ENCODE data around the gene DBNDD1.

DBNDD1 gene

DNA sequence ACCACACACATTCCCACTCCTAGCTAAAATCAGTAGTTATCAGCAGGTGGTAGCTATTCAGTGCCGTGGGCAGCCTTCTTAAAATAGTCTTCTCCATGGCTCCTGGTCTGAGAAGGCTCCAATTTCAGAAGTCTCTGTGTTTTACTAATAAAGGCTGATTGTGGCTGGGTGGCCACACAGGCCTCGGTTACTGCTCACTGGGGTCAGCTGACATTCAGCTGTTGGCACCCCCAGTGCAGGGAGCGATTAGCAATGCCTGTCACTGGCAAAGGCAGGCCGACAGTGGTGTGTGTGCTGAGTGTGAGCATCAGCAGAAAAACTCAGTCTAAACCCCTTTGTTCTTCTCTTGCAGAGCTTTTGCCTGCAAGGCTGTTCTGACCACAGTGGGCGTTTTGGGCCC, 16.6 kb upstream of the DBNDD1 start:
- no peak for DNase-seq (ENCODE audit: low read depth in 2 of 2)

- no peak for DNase-seq (ENCODE audit: low read depth in 2 of 2)
Observed at GRCh38 chr16:90034504-90034903, 15.2 kb upstream of the DBNDD1 start.

DNA sequence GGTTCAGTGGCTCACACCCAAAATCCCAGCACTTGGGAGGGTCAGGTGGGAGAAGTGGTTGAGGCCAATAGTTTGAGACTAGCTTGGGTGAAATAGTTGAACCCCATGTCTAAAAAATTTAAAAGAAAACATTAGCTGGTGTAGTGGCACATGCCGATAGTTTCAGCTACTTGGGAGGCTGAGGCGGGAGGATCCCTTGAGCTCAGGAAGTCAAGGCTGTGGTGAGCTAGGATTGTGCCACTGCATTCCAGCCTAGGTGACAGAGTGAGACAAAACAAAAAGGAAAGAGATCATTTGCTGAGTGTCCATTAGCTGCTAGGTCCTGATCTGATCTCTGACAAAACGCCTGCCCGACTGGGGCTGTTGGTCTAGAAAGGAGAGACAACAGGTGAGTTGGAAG, 14.1 kb upstream of the DBNDD1 start:
- DNase-seq (ENCODE audit: low read depth in 2 of 2) = no peak

DNA sequence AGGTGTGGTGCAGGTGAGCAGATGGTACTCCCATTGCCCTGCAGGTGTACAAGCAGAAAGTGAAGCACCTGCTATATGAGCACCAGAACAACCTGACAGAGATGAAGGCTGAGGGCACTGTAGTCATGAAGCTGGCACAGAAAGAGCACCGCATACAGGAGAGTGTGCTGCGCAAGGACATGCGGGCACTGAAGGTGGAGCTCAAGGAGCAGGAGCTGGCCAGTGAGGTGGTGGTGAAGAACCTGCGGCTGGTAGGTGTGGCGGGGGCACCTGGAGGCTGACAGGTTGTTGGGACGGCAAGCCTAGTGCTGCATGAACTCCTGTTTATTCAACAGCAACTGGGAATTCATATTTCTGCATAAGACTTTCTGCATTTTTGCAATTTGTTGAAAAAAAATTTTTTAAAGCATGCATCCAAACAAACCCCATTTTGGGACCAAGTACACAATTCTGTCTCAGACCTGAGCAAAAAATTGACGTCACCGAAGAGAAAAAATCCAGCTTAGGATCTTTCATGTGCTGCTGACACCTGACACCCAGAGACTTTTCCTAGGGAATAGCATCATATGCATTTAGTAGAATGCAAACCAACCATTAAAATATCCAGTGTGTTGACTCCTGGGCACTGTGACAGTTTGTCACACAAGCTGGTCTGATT, 13.5 kb upstream of the DBNDD1 start:
- DNase-seq (ENCODE audit: low read depth in 2 of 2) = no peak

DNA sequence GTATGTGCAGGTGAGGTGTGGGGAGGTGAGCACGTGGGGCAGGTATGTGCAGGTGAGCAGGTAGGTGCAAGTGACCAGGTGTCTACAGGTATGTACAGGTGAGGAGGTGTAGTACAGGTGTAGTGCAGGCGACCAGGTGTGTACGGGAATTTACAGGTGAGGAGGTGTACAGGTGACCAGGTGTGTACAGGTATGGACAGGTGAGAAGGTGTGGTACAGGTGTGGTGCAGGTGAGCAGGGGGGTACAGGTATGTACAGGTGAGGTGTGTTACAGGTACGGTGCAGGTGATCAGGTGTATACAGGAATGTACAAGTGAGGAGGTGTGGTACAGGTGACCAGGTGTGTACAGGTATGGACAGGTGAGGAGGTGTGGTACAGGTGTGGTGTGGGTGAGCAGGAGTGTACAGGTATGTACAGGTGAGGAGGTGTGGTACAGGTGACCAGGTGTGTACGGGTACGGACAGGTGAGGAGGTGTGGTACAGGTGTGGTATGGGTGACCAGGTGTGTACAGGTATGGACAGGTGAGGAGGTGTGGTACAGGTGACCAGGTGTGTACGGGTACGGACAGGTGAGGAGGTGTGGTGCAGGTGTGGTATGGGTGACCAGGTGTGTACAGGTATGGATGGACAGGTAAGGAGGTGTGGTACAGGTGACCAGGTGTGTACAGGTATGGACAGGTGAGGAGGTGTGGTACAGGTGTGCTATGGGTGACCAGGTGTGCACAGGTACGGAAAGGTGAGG, 12.8 kb upstream of the DBNDD1 start:
- no peak for DNase-seq (ENCODE audit: low read depth in 2 of 2)

DNA sequence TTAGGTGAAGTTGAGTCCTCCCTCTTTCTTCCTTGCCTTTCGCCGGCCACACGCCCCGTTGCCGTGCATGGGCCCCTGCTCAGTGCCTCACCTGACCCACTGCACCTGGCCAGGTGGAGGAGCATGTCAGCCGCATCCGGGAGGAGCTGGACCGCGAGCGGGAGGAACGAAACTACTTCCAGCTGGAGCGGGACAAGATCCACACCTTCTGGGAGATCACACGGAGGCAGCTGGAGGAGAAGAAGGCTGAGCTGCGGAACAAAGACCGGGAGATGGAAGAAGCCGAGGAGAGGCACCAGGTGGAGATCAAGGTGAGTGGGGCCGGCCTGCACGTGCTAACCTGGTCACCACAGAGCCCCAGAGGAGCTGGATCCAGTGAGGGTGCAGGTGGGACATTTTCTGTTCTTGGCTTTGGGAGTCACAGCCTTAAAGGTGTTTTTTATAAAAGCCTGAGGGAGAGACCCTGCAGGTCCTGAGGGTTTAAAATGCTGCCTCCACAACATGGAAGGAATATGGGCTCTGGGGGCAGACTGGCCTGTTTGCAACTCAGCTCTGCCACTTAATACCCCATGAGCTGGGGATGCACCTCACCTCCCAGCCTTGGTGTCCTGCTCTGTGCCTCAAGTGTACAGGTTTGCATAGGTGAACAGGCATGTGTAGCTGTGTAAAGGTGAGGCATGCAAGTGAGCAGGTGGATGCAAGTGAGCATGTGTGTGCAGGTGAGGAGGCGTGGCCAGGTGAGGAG, 12.1 kb upstream of the DBNDD1 start:
- no peak for DNase-seq (ENCODE audit: low read depth in 2 of 2)

GRCh38 chr16:90028985-90029384, 9.7 kb upstream of the DBNDD1 start:
- no peak for DNase-seq (ENCODE audit: low read depth in 2 of 2)

GRCh38 chr16:90027611-90028010, 8.4 kb upstream of the DBNDD1 start:
- no peak for DNase-seq (ENCODE audit: low read depth in 2 of 2)

DNA sequence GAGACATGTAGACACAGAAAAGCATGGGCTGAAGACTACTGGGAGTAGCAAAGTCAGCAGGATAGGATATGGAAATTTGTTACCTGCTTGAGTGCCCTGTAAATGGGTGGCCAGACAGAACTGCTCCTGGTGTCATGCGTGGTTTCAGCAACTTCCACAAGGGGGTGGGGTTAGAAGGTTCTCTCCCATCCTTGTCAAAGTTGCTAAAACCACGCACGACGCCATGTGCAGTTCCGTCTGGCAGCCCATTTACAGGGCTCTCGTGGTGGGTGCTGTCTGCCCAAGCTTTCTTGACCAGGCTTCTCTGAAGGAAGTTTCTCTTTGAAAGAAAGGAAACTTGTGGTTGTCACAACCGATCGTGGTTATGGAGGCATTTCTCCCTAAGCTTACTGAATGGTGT, 6.9 kb upstream of the DBNDD1 start:
- no peak for DNase-seq (ENCODE audit: low read depth in 2 of 2)

- DNase-seq (ENCODE audit: low read depth in 2 of 2) = no peak
Observed at GRCh38 chr16:90023078-90023447, 3.8 kb upstream of the DBNDD1 start.

DNA sequence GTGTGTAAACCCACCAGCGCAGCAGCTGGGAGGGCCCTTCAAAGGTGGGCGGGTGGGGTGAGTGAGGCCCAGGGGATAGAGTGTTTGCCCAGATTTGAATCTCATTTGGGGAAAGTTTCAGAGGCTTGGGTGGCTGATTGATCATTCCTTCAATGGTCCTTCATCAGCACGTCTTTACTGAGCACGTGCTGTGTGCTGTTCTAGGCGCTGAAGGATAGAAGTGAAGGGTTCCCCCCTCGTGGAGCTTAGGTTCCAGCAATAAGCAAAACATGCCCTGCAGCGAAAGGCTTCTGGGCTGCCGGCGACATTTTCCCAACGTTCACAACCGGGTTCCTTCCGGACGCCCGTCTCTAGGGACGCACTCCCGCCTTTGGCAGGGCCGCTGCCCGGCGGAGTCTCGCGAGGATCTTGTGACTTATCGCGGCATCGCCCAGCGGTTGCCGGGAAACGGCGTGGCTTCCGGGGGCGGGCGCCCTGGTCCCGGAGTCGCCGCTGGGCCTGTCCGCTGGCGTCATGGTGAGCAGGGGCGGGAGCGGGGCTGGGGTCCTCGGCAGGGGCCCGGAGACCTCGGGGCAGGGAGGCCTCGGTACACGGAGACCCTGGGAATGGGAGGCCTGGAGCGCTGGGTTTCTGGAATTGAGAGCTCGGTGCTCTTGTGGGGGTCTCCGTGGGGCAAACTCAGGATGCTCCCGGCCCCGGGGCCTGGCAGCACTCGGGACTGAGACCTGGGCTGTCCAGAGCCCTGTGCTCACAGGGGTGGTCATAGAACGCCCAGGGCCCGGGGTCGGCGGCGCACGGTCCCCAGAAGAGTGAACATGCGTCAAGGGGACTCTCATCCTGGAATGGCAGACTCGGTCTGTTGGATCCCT, 3.2 kb upstream of the DBNDD1 start:
- DNase-seq (ENCODE audit: low read depth in 2 of 2) = peak; percentile 64 to 84

GRCh38 chr16:90020838-90021382, 1.7 kb upstream of the DBNDD1 start:
- DNase-seq (ENCODE audit: low read depth in 2 of 2) = no peak

DNA sequence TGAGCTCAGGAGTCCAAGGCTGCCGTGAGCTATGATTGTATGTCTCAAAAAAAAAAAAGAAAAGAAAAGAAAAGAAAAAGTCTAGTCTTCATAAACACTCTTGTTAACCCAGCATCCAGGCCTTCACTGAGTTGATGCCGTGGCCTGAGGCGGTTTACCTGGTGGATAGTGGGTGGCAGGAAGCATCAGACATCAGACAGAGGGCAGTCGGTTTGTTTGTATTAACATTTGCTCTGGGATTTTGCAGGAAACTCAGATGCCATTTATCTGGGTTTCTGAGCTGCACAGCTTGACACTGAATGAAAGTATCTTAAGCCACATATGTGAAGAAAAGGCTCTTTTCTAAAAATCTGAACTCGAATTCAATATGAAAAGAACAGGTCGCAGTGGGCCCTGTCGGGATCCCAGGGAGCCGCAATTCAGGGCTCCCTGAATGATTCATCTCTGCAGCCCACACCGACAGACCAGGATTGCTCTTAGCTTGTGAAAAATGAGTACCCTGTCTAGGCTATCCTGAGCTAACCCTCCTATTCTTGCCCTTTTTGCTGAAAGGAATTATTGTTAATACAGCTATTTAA, 1.1 kb upstream of the DBNDD1 start:
- no peak for DNase-seq (ENCODE audit: low read depth in 2 of 2)

DNA sequence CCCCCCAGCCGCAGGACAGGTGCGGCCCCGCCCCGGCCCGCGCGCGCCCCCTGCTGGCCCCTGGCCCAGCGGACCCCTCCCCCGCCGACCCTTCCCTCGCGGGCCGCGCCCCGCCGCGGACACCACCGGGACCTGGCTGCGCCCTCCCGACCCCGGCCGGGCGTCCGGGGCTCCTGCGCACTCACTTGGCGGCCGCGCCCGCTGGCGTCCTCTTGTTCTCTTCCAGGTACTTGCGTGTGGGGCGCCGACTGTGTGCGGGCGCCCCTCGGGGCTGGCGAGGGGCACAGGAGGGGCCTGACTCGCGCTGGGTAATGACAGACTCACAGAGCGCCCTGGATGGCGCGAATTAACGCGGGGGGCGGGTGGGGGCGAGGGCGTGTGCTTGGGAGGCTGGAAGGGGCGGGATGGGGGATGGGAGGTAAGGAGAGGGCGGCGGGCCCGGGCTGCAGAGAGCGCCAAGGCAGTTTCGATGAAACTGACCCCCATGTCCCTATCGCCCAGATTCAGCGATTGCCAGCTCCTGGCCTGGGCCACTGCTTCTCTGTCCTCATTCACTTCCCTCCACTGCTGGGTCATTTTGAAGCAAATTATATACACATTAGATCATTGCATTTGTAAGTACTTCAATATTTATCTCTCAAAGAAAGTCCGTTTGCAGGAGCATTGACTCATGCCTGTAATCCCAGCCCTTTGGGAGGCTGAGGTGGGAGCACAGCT, 445 bp upstream of the DBNDD1 start:
- no peak for DNase-seq (ENCODE audit: low read depth in 2 of 2)

GRCh38 chr16:90018297-90018651, 982 bp downstream of the DBNDD1 start:
- no peak for DNase-seq (ENCODE audit: low read depth in 2 of 2)

GRCh38 chr16:90016339-90016950, 2.8 kb downstream of the DBNDD1 start:
- no peak for DNase-seq (ENCODE audit: low read depth in 2 of 2)

- DNase-seq (ENCODE audit: low read depth in 2 of 2) = no peak
Observed at GRCh38 chr16:90015586-90016338, 3.5 kb downstream of the DBNDD1 start.

DNA sequence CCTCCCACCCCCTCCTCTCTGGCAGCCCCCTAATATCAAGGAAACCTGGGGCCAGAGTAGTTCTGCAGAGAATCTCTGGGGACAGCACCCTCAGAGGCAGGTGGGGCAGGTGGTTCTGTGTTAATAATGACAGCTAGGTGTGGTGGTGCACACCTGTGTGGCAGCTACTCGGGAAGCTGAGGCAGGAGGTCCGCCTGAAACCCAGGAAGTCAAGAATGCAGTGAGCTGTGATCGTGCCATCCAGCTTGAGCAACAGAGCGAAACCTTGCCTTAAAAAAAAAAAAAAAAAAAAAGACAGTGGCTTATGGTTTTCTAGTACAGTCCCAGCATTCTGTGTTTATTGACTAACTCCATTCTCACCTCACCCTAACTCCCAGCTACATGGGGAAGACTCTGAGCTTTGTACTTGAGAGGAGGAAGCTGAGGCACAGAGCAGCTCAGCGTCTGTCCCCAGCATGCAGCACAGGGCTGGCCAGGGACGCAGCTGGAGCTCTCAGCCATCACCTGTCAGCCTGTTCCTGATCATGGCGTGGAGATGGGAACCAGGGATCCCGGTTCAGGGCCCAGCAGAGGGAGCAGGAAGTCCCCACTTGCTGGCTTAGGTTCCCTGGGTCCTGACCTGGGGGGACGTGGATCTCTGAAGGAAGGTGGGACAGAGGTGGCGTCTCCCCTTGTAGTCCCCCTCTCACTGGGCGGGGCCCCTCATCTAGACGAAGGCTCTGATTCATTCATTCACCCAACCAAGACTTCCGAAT, 6.1 kb downstream of the DBNDD1 start:
- DNase-seq (ENCODE audit: low read depth in 2 of 2) = no peak
